WTC11 (cell line): ENCODE results near the gene GNPNAT1. TPM values are rescaled to one million over a fixed set of nuclear protein-coding genes. Genes with fewer than 3 reads are reported as not detected.

Experiments used
- ATAC-seq: fragments of 200-7000 bp; cut with Tn5 transposase; 2 replicates; pipeline ENCODE4 v1.10.0; 2021; ENCODE audit warnings: mild to moderate bottlenecking, moderate library complexity
- CTCF ChIA-PET: fragments of 300-600 bp; sonication (Branson Sonifier 250); formaldehyde crosslinking; loops from one replicate; lab custom pipeline; 2021; ENCODE audit warnings: antibody characterized with exemption; lab: Charles Lee
- POLR2A ChIA-PET: fragments of 350-600 bp; sonication (Branson Sonifier 250); formaldehyde crosslinking; loops from one replicate; lab custom pipeline; 2021; ENCODE audit warnings: antibody characterized with exemption; lab: Charles Lee
- DNase-seq: peaks from one replicate; pipeline ENCODE4 v3.0.0; 2021; ENCODE audit warnings: low spot score
- H3K27ac Mint-ChIP-seq: 2 replicates; pipeline ENCODE4 v1.8.0; 2021; ENCODE audit warnings: mixed read lengths
- H3K27me3 Mint-ChIP-seq: 2 replicates; pipeline ENCODE4 v1.8.0; 2021; ENCODE audit warnings: low read depth, mild to moderate bottlenecking, moderate library complexity, mixed read lengths
- H3K36me3 Mint-ChIP-seq: 2 replicates; pipeline ENCODE4 v1.8.0; 2021; ENCODE audit warnings: mixed read lengths
- H3K4me1 Mint-ChIP-seq: 2 replicates; pipeline ENCODE4 v1.8.0; 2022; ENCODE audit warnings: mixed read lengths
- H3K4me3 Mint-ChIP-seq: 2 replicates; pipeline ENCODE4 v1.8.0; 2021; ENCODE audit warnings: mild to moderate bottlenecking, moderate library complexity, mixed read lengths
- H3K9me3 Mint-ChIP-seq: 2 replicates; pipeline ENCODE4 v1.8.0; 2021; ENCODE audit warnings: mixed read lengths
- AFF4 ChIP-seq: sonication (generic); formaldehyde crosslinking; IDR thresholded peaks from 2 replicates; pipeline ENCODE4 v1.8.1; 2023; ENCODE audit warnings: mild to moderate bottlenecking, missing genetic modification reagents, borderline replicate concordance
- AR ChIP-seq: fragments of 250-450 bp; sonication (Bioruptor Pico); IDR thresholded peaks from 2 replicates; pipeline ENCODE4 v1.9.0; 2021; ENCODE audit warnings: mild to moderate bottlenecking
- ATF1 ChIP-seq: sonication (generic); formaldehyde crosslinking; IDR thresholded peaks from 2 replicates; pipeline ENCODE4 v1.8.1; 2023; ENCODE audit warnings: mild to moderate bottlenecking, moderate library complexity, missing genetic modification reagents
- E2F1 ChIP-seq: sonication (generic); formaldehyde crosslinking; IDR thresholded peaks from 2 replicates; pipeline ENCODE4 v1.8.0; 2022; ENCODE audit warnings: mild to moderate bottlenecking, missing genetic modification reagents
- GTF2I ChIP-seq: fragments of 250-450 bp; sonication (Bioruptor Pico); conservative IDR thresholded peaks from 2 replicates; pipeline ENCODE4 v1.4.0; 2021; ENCODE audit warnings: mild to moderate bottlenecking
- IRF2 ChIP-seq: sonication (generic); formaldehyde crosslinking; IDR thresholded peaks from 2 replicates; pipeline ENCODE4 v1.8.0; 2022; ENCODE audit warnings: low read depth, missing genetic modification reagents, borderline replicate concordance
- MAX ChIP-seq: sonication (generic); formaldehyde crosslinking; IDR thresholded peaks from 2 replicates; pipeline ENCODE4 v1.8.0; 2022; ENCODE audit warnings: mild to moderate bottlenecking, missing genetic modification reagents
- NR1H2 ChIP-seq: sonication (generic); formaldehyde crosslinking; IDR thresholded peaks from 2 replicates; pipeline ENCODE4 v1.9.0; 2021; ENCODE audit warnings: mild to moderate bottlenecking, moderate library complexity, missing genetic modification reagents
- NR3C1 ChIP-seq: sonication (generic); formaldehyde crosslinking; conservative IDR thresholded peaks from 2 replicates; pipeline ENCODE4 v1.8.1; 2023; ENCODE audit warnings: low read depth, mild to moderate bottlenecking, missing genetic modification reagents
- PRDM15 ChIP-seq: sonication (generic); formaldehyde crosslinking; IDR thresholded peaks from 2 replicates; pipeline ENCODE4 v1.8.0; 2022; ENCODE audit warnings: missing genetic modification reagents
- PREB ChIP-seq: sonication (generic); formaldehyde crosslinking; IDR thresholded peaks from 2 replicates; pipeline ENCODE4 v1.8.1; 2022; ENCODE audit warnings: mild to moderate bottlenecking, missing genetic modification reagents, moderate library complexity, borderline replicate concordance
- SMAD3 ChIP-seq: sonication (generic); formaldehyde crosslinking; IDR thresholded peaks from 2 replicates; pipeline ENCODE4 v1.8.0; 2022; ENCODE audit warnings: missing genetic modification reagents, mild to moderate bottlenecking, borderline replicate concordance
- SOX15 ChIP-seq: fragments of 250-450 bp; sonication (Bioruptor Pico); IDR thresholded peaks from 2 replicates; pipeline ENCODE4 v1.9.0; 2021; ENCODE audit warnings: mild to moderate bottlenecking
- TCF7 ChIP-seq: sonication (generic); formaldehyde crosslinking; IDR thresholded peaks from 2 replicates; pipeline ENCODE4 v1.8.0; 2022; ENCODE audit warnings: mild to moderate bottlenecking, low read depth, missing genetic modification reagents, moderate library complexity
- USF2 ChIP-seq: sonication (generic); formaldehyde crosslinking; IDR thresholded peaks from 2 replicates; pipeline ENCODE4 v1.8.1; 2023; ENCODE audit warnings: mild to moderate bottlenecking, missing genetic modification reagents, moderate library complexity
- ZBTB21 ChIP-seq: sonication (generic); formaldehyde crosslinking; IDR thresholded peaks from 2 replicates; pipeline ENCODE4 v1.8.1; 2023; ENCODE audit warnings: mild to moderate bottlenecking, missing genetic modification reagents, borderline replicate concordance
- ZNF138 ChIP-seq: sonication (generic); formaldehyde crosslinking; conservative IDR thresholded peaks from 2 replicates; pipeline ENCODE4 v1.8.1; 2022; ENCODE audit warnings: mild to moderate bottlenecking, moderate library complexity, missing genetic modification reagents
- ZNF512 ChIP-seq: sonication (generic); formaldehyde crosslinking; IDR thresholded peaks from 2 replicates; pipeline ENCODE4 v1.8.1; 2022; ENCODE audit warnings: missing genetic modification reagents, borderline replicate concordance
- total RNA-seq: library from RNA; stranded (reverse); gene quantifications from 3 replicates; pipeline ENCODE4 v1.2.3, GENCODE V29; 2021

Gene GNPNAT1
- total RNA-seq, 1 experiment from 2014 or later, result 43.5 TPM

GRCh38 chr14:52778702-52779101 is 12.7 kb downstream of the GNPNAT1 start:
- Mint-ChIP-seq H3K36me3 (peaks cover 31% of the 10 kb centered on the region), H3K4me3 (no peak overlapping the region), H3K9me3 (no peaks in the 10 kb centered on the region), H3K27me3 (no peaks in the 10 kb centered on the region), H3K4me1 (no peaks in the 10 kb centered on the region), H3K27ac (no peak overlapping the region)
- ATAC-seq, result no peak
- POLR2A ChIA-PET, result no interaction called here
- no peak for DNase-seq
- CTCF ChIA-PET, result no interaction called here
- TF ChIP-seq NR3C1 (CRISPR knock-in tag) (no peak), AR (CRISPR knock-in tag) (no peak), AFF4 (CRISPR knock-in tag) (no peak), NR1H2 (CRISPR knock-in tag) (no peak), PREB (CRISPR knock-in tag) (no peak), ATF1 (CRISPR knock-in tag) (no peak), PRDM15 (CRISPR knock-in tag) (no peak), E2F1 (CRISPR knock-in tag) (no peak), TCF7 (CRISPR knock-in tag) (no peak)

GRCh38 chr14:52776816-52777215 is 14.6 kb downstream of the GNPNAT1 start:
- DNase-seq (no peak), ATAC-seq (no peak)
- ChIA-PET CTCF (interaction anchor here (0.6 to 1.1 kb wide), 3 partner anchors 10 to 98 kb away, joined by 3 to 4 read pairs (median 3); partner anchors contain the start of gene STYX), POLR2A (no interaction called here)
- H3K27ac Mint-ChIP-seq, result no peak overlapping the region
- no peaks in the 10 kb centered on the region for H3K9me3 Mint-ChIP-seq
- no peaks in the 10 kb centered on the region for H3K27me3 Mint-ChIP-seq
- no peaks in the 10 kb centered on the region for H3K4me1 Mint-ChIP-seq
- H3K4me3 Mint-ChIP-seq, result no peak overlapping the region
- H3K36me3 Mint-ChIP-seq, result peaks cover 31% of the 10 kb centered on the region
- TF ChIP-seq USF2 (CRISPR knock-in tag) (no peak), ZNF512 (no peak), NR3C1 (CRISPR knock-in tag) (no peak), GTF2I (CRISPR knock-in tag) (no peak), SOX15 (CRISPR knock-in tag) (no peak), ZBTB21 (CRISPR knock-in tag) (no peak), SMAD3 (CRISPR knock-in tag) (no peak), IRF2 (CRISPR knock-in tag) (no peak), MAX (CRISPR knock-in tag) (no peak), ZNF138 (CRISPR knock-in tag) (no peak)
